OCI-LY7 (cell line): ENCODE results near the gene TNFAIP3. TPM values are rescaled to one million over a fixed set of nuclear protein-coding genes. Genes with fewer than 3 reads are reported as not detected.

ENCODE experiments used
- BruUV-seq: library from RNA; stranded (reverse); fragments of 400-500 nt; replicated peaks from 2 replicates; lab custom pipeline; 2021; lab: Mats Ljungman, UMichigan
- CTCF ChIA-PET: fragments of 300-600 bp; sonication (Branson Sonifier 250); formaldehyde crosslinking; loops from one replicate; lab custom pipeline; 2022; ENCODE audit warnings: antibody characterized with exemption; ENCODE audit not compliant: unreplicated experiment; lab: Charles Lee
- POLR2A ChIA-PET: fragments of 300-600 bp; sonication (Branson Sonifier 250); formaldehyde crosslinking; loops from one replicate; lab custom pipeline; 2022; ENCODE audit warnings: antibody characterized with exemption; lab: Charles Lee
- DNase-seq: peaks from one replicate; pipeline ENCODE4 v3.0.0-alpha.2; 2015; ENCODE audit warnings: low spot score
- H2AFZ ChIP-seq: fragments of 200-600 bp; sonication (generic), shearing (Covaris generic); 2 replicates; pipeline ENCODE4 v1.6.1; 2014; ENCODE audit warnings: mild to moderate bottlenecking, antibody characterized with exemption, low read length, moderate library complexity
- H3K27ac ChIP-seq: fragments of 200-600 bp; sonication (generic); 2 replicates; pipeline ENCODE4 v1.5.1; 2014; ENCODE audit warnings: mixed run types, low read depth, mild to moderate bottlenecking, moderate library complexity, low read length, inconsistent platforms; ENCODE audit not compliant: poor library complexity, severe bottlenecking
- H3K36me3 ChIP-seq: fragments of 200-600 bp; sonication (generic); 2 replicates; pipeline ENCODE4 v1.6.1; 2014; ENCODE audit warnings: mild to moderate bottlenecking, antibody characterized with exemption, low read length, moderate library complexity, mixed read lengths; ENCODE audit not compliant: insufficient read depth
- H3K4me1 ChIP-seq: fragments of 200-600 bp; sonication (generic); 2 replicates; pipeline ENCODE4 v1.5.1; 2014; ENCODE audit warnings: mild to moderate bottlenecking, low read length; ENCODE audit not compliant: insufficient read depth, poor library complexity, severe bottlenecking
- H3K4me2 ChIP-seq: fragments of 200-600 bp; sonication (generic); 2 replicates; pipeline ENCODE4 v1.6.1; 2014; ENCODE audit warnings: mild to moderate bottlenecking, low read length
- H3K4me3 ChIP-seq: fragments of 200-600 bp; sonication (generic); 2 replicates; pipeline ENCODE4 v1.5.1; 2014; ENCODE audit warnings: mild to moderate bottlenecking, low read depth, low read length; ENCODE audit not compliant: poor library complexity, severe bottlenecking
- H3K79me2 ChIP-seq: fragments of 200-600 bp; sonication (generic); 2 replicates; pipeline ENCODE4 v1.6.1; 2016; ENCODE audit warnings: low read depth, mild to moderate bottlenecking, low read length, moderate library complexity, mixed read lengths; ENCODE audit not compliant: insufficient read depth
- H3K9me2 ChIP-seq: fragments of 200-600 bp; sonication (generic); 2 replicates; pipeline ENCODE4 v1.6.1; 2016; ENCODE audit warnings: mild to moderate bottlenecking, low read length, mixed read lengths; ENCODE audit not compliant: insufficient read depth
- H3K9me3 ChIP-seq: fragments of 200-600 bp; sonication (generic); 2 replicates; pipeline ENCODE4 v1.6.1; 2014; ENCODE audit warnings: mild to moderate bottlenecking, mixed run types, low read length, mixed read lengths
- H4K20me1 ChIP-seq: fragments of 200-600 bp; sonication (generic); 2 replicates; pipeline ENCODE4 v1.6.1; 2014; ENCODE audit warnings: mild to moderate bottlenecking, antibody characterized with exemption, low read length, moderate library complexity, mixed read lengths; ENCODE audit not compliant: insufficient read depth
- CTCF ChIP-seq: fragments of 200-600 bp; sonication (generic); conservative IDR thresholded peaks from 2 replicates; pipeline ENCODE4 v1.5.1; 2014; ENCODE audit warnings: mild to moderate bottlenecking, antibody characterized with exemption, low read length, moderate library complexity, mixed read lengths
- EZH2phosphoT487 ChIP-seq: fragments of 200-600 bp; sonication (generic); IDR thresholded peaks from 2 replicates; pipeline ENCODE4 v1.6.1; 2018; ENCODE audit warnings: low read depth, borderline replicate concordance, mild to moderate bottlenecking, mixed run types, antibody characterized with exemption, low read length, moderate library complexity, mixed read lengths
- intact Hi-C: fragments of 100-400 bp; cut with micrococcal nuclease; formaldehyde crosslinking; loops from one replicate; pipeline ENCODE4 v1.10.0; 2022; ENCODE audit not compliant: unreplicated experiment
- total RNA-seq, 2 experiments: library from RNA; depleted of rRNA in 1 of 2; stranded (reverse); fragments of >200 nt in 1 of 2; shearing (Covaris generic) in 1 of 2; gene quantifications; 2 replicates each; pipeline ENCODE4 v1.2.3, GENCODE V29; 2014 to 2022

The TNFAIP3 gene
- total RNA-seq, 2 experiments from 2014 or later, result 8.8 to 28.3 TPM

GRCh38 chr6:137912813-137913212 lies 45.8 kb downstream of the TNFAIP3 start:
- no peak for DNase-seq
- Histone ChIP-seq H2AFZ (no peak overlapping the region), H3K4me1 (no peaks in the 10 kb centered on the region), H3K4me2 (no peak overlapping the region), H3K9me2 (no peaks in the 10 kb centered on the region), H3K9me3 (peaks cover 17% of the 10 kb centered on the region), H4K20me1 (no peaks in the 10 kb centered on the region), H3K27ac (no peak overlapping the region), H3K4me3 (no peak overlapping the region), H3K79me2 (no peaks in the 10 kb centered on the region), H3K36me3 (no peaks in the 10 kb centered on the region)
- intact Hi-C loops, result no loop called here
- BruUV-seq, result no TSS peak
- ChIA-PET POLR2A (interaction anchor here (0.6 to 4.1 kb wide), 4 partner anchors 9 to 171 kb away, joined by 3 to 16 read pairs (median 3); no protein-coding TSS in a partner anchor), CTCF (interaction anchor here (1.6 kb wide), 1 partner anchor 11 kb away, joined by 3 read pairs; no protein-coding TSS in a partner anchor)
- TF ChIP-seq CTCF, result no peak
- no peak for TF ChIP-seq EZH2phosphoT487

- intact Hi-C loops, result no loop called here
- no peak overlapping the region for H3K4me3 ChIP-seq
- no peak overlapping the region for H2AFZ ChIP-seq
- ChIA-PET CTCF (interaction anchor here (1.6 kb wide), 1 partner anchor 11 kb away, joined by 3 read pairs; no protein-coding TSS in a partner anchor), POLR2A (interaction anchor here (0.6 to 4.1 kb wide), 3 partner anchors 8 to 236 kb away, joined by 3 to 16 read pairs (median 3); no protein-coding TSS in a partner anchor)
- no peak overlapping the region for H3K4me2 ChIP-seq
- no peak for DNase-seq
- peaks cover 17% of the 10 kb centered on the region for H3K9me3 ChIP-seq
- no peak overlapping the region for H3K27ac ChIP-seq
- no peaks in the 10 kb centered on the region for H4K20me1 ChIP-seq
- no peaks in the 10 kb centered on the region for H3K4me1 ChIP-seq
- no peaks in the 10 kb centered on the region for H3K79me2 ChIP-seq
- TF ChIP-seq EZH2phosphoT487, result no peak
- no peak for TF ChIP-seq CTCF
- H3K9me2 ChIP-seq, result no peaks in the 10 kb centered on the region
- no peaks in the 10 kb centered on the region for H3K36me3 ChIP-seq
- BruUV-seq, result no TSS peak
These were observed 46.4 kb downstream of the TNFAIP3 start for GRCh38 chr6:137913434-137913833.

GRCh38 chr6:137913996-137914529 lies 47.0 kb downstream of the TNFAIP3 start:
- Histone ChIP-seq H3K9me3 (peaks cover 17% of the 10 kb centered on the region), H3K4me1 (no peaks in the 10 kb centered on the region), H3K9me2 (no peaks in the 10 kb centered on the region), H3K27ac (no peak overlapping the region), H3K4me2 (no peak overlapping the region), H3K79me2 (no peaks in the 10 kb centered on the region), H4K20me1 (no peaks in the 10 kb centered on the region), H3K36me3 (no peaks in the 10 kb centered on the region), H2AFZ (no peak overlapping the region), H3K4me3 (no peak overlapping the region)
- intact Hi-C loops, result no loop called here
- no peak for DNase-seq
- BruUV-seq, result no TSS peak
- TF ChIP-seq EZH2phosphoT487 (no peak), CTCF (no peak)
- ChIA-PET CTCF (no interaction called here), POLR2A (no interaction called here)
